Karpas-422 (cell line): ENCODE results near the gene UTF1. TPM values are rescaled to one million over a fixed set of nuclear protein-coding genes. Genes with fewer than 3 reads are reported as not detected.
"Not testable (repeated sequence)": the region's sequence is repeated elsewhere in the genome, so short reads cannot be mapped to it uniquely, and the experiment has no call there.

Source experiments
- DNase-seq: peaks from one replicate; pipeline ENCODE4 v3.0.0-alpha.2; 2015
- H2AFZ ChIP-seq: fragments of 200-600 bp; sonication (generic); 2 replicates; pipeline ENCODE4 v1.6.1; 2014; ENCODE audit warnings: antibody characterized with exemption, low read length, mixed read lengths
- H3K27ac ChIP-seq: fragments of 200-600 bp; sonication (generic); 2 replicates; pipeline ENCODE4 v1.5.1; 2014; ENCODE audit warnings: mild to moderate bottlenecking, low read length, moderate library complexity
- H3K27me3 ChIP-seq: fragments of 200-600 bp; sonication (generic); 2 replicates; pipeline ENCODE4 v1.6.1; 2014; ENCODE audit warnings: low read length, mixed read lengths
- H3K36me3 ChIP-seq: fragments of 200-600 bp; sonication (generic); 2 replicates; pipeline ENCODE4 v1.6.1; 2014; ENCODE audit warnings: low read length, mixed read lengths; ENCODE audit not compliant: insufficient read depth
- H3K4me1 ChIP-seq: fragments of 200-600 bp; sonication (generic); 2 replicates; pipeline ENCODE4 v1.6.1; 2014; ENCODE audit warnings: mild to moderate bottlenecking, low read length, mixed read lengths
- H3K4me2 ChIP-seq: fragments of 200-600 bp; sonication (generic); 2 replicates; pipeline ENCODE4 v1.6.1; 2014; ENCODE audit warnings: low read length, low read depth, mild to moderate bottlenecking; ENCODE audit not compliant: poor library complexity, severe bottlenecking
- H3K4me3 ChIP-seq: fragments of 200-600 bp; sonication (generic); 2 replicates; pipeline ENCODE4 v1.5.1; 2014; ENCODE audit warnings: mild to moderate bottlenecking, antibody characterized with exemption, low read length, mixed read lengths
- H3K79me2 ChIP-seq: fragments of 200-600 bp; sonication (generic); 2 replicates; pipeline ENCODE4 v1.6.1; 2014; ENCODE audit warnings: mild to moderate bottlenecking, low read length, mixed read lengths
- H3K9ac ChIP-seq: fragments of 200-600 bp; sonication (generic); 2 replicates; pipeline ENCODE4 v1.6.0; 2014; ENCODE audit warnings: low read length
- H3K9me2 ChIP-seq: fragments of 200-600 bp; sonication (generic), shearing (Covaris generic); replicated peaks from 2 replicates; pipeline ENCODE4 v1.6.0; 2014; ENCODE audit warnings: mild to moderate bottlenecking, low read length, moderate library complexity; ENCODE audit not compliant: insufficient read depth
- H3K9me3 ChIP-seq: fragments of 300-700, 200-600 bp; sonication (generic); 2 replicates; pipeline ENCODE4 v1.6.1; 2014; ENCODE audit warnings: low read length, mixed read lengths
- H4K20me1 ChIP-seq: fragments of 200-600 bp; sonication (generic); 2 replicates; pipeline ENCODE4 v1.6.1; 2014; ENCODE audit warnings: mild to moderate bottlenecking, antibody characterized with exemption, low read length, low read depth; ENCODE audit not compliant: insufficient read depth
- total RNA-seq: library from RNA; depleted of rRNA; stranded (reverse); fragments of >200 nt; shearing (Covaris generic); gene quantifications from 2 replicates; pipeline ENCODE4 v1.2.3, GENCODE V29; 2014; ENCODE audit warnings: low replicate concordance

UTF1 gene
- total RNA-seq, 1 experiment from 2014 or later: not detected

DNA sequence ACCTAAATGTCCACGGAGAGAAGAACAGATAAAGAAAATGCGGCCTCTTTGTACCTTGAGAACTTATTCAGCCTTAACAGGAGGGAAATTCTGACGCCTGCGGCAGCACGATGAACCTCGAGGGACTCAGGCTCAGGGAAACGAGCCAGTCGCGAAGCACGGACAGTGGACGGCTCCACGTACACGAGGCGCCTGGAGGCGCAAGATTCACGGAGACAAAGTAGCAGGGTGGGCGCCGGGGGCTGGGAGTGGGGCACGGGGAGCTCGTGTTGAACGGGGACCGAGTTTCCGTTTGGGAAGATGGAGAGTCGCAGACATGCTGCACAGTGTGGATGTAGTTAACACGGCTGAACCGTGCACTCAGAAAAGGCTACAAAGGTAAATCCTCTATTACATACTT lies 13.2 kb upstream of the UTF1 start:
- no peaks in the 10 kb centered on the region for H3K4me1 ChIP-seq
- H2AFZ ChIP-seq: no peak overlapping the region
- no peak overlapping the region for H3K27ac ChIP-seq
- no peak overlapping the region for H3K4me2 ChIP-seq
- H3K9me3 ChIP-seq: no peaks in the 10 kb centered on the region
- no peaks in the 10 kb centered on the region for H3K36me3 ChIP-seq
- no peaks in the 10 kb centered on the region for H3K9me2 ChIP-seq
- H3K27me3 ChIP-seq: no peaks in the 10 kb centered on the region
- no peaks in the 10 kb centered on the region for H3K79me2 ChIP-seq
- no peak overlapping the region for H3K4me3 ChIP-seq
- H3K9ac ChIP-seq: no peak overlapping the region
- H4K20me1 ChIP-seq: no peaks in the 10 kb centered on the region
- no peak for DNase-seq

DNA sequence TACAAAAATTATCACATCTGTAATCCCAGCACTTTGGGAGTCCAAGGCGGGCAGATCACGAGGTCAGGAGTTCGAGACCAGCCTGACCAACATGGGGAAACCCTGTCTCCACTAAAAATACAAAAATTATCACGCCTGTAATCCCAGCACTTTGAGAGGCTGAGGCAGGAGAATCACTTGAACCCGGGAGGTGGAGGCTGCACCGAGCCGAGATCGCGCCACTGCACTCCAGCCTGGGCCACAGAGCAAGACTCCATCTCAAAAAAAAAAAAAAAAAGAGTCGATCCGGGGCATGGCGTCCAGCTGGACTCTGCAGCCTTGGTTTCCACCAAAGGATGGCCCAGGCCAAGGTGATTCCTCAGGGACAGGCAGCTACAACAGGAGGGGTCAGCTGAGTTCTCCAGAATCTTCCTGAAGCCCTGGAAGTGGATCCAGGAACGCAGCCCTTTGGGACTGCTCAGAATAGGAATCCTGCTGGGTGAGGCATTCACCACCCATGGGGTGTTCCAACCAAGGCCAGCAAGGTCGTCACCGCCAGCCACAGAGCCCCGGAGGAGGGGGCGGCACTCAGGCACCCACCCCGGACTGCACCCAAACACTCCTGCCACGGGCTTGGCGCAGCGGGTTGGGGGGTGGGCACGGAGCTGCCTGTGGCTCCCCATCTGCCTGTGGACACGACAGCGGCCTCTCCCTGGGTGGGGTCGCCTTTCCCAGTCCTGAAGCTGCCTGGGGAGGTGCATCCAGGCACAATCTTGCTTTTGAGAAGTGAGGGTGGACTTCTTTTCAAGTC lies 12.0 kb upstream of the UTF1 start:
- Histone ChIP-seq H3K9me3 (no peaks in the 10 kb centered on the region), H3K27me3 (no peaks in the 10 kb centered on the region)

DNA sequence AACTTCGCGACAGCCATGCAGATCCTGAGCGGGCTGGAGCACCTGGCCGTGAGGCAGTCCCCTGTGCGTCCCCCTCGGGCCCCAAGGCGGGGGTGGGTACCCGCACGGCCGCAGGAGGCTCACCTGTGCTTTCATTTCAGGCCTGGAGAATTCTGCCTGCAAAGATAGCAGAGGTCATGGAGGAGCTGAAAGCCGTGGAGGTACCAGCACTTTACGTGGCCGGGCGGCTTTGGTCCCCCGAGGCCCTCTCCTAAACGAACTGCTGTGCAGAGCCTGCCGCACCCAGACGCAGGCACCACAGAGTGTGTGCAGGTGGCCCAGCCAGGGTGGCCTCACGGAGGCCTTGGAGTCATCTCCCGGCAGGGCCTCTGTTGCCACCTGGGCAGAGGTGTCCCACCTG lies 11.1 kb upstream of the UTF1 start:
- Histone ChIP-seq H3K4me1 (no peaks in the 10 kb centered on the region), H4K20me1 (no peaks in the 10 kb centered on the region), H2AFZ (no peak overlapping the region), H3K27ac (no peak overlapping the region), H3K9me3 (no peaks in the 10 kb centered on the region), H3K36me3 (no peaks in the 10 kb centered on the region), H3K4me2 (no peak overlapping the region), H3K9ac (no peak overlapping the region), H3K27me3 (no peaks in the 10 kb centered on the region), H3K9me2 (no peaks in the 10 kb centered on the region), H3K4me3 (no peak overlapping the region), H3K79me2 (no peaks in the 10 kb centered on the region)
- DNase-seq: no peak

More for the DNA sequence above, 12.0 kb upstream of the UTF1 start:
- no peak overlapping the region for H3K4me3 ChIP-seq
- H3K4me2 ChIP-seq: no peak overlapping the region
- H2AFZ ChIP-seq: no peak overlapping the region
- no peak overlapping the region for H3K27ac ChIP-seq
- no peak overlapping the region for H3K9ac ChIP-seq
- no peaks in the 10 kb centered on the region for H4K20me1 ChIP-seq
- H3K4me1 ChIP-seq: no peaks in the 10 kb centered on the region
- H3K36me3 ChIP-seq: no peaks in the 10 kb centered on the region
- H3K9me2 ChIP-seq: no peaks in the 10 kb centered on the region
- H3K79me2 ChIP-seq: no peaks in the 10 kb centered on the region
- no peak for DNase-seq

DNA sequence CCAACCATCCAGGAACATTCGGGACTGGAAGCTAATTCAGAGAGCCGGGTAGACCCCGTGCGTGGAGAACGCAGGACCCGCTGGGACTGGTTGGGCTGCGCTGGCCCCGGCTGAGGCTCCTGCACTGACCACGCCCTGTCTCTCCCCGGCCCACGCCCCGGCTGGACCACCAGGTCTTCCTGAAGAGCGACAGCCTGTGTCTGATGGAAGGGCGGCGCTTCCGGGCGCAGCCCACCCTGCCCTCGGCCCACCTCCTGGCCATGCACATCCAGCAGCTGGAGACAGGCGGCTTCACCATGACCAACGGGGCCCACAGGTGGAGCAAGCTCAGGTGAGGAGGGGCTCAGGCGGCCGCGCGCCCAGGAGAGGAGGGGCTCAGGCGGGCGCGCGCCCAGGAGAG lies 10.2 kb upstream of the UTF1 start:
- DNase-seq: no peak
- no peak overlapping the region for H3K27ac ChIP-seq
- H3K36me3 ChIP-seq: no peaks in the 10 kb centered on the region
- no peaks in the 10 kb centered on the region for H4K20me1 ChIP-seq
- no peak overlapping the region for H2AFZ ChIP-seq
- H3K4me3 ChIP-seq: no peak overlapping the region
- H3K79me2 ChIP-seq: no peaks in the 10 kb centered on the region
- H3K4me2 ChIP-seq: no peak overlapping the region
- H3K4me1 ChIP-seq: no peaks in the 10 kb centered on the region
- no peaks in the 10 kb centered on the region for H3K27me3 ChIP-seq
- no peak overlapping the region for H3K9ac ChIP-seq
- no peaks in the 10 kb centered on the region for H3K9me2 ChIP-seq
- H3K9me3 ChIP-seq: no peaks in the 10 kb centered on the region

DNA sequence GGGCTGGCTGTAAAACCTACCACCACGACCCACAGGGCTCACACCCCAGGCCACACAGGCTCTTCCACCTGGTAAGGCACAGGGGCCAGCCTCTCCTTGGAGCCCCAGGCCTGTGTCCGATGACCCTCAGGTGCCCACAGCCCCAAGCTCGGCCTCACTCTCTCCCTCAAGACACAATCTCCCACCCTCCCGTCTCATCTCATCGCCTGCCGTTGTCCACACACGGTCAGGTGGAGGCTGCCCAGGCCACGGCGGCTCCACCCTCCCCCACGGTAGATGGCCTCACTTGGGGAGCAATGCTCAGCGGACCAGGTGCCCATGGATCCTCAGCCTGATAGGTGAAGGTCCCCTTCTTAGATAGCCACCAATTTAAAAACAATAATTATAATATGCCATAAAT lies 8.7 kb upstream of the UTF1 start:
- no peaks in the 10 kb centered on the region for H3K27me3 ChIP-seq
- no peak overlapping the region for H2AFZ ChIP-seq
- H3K27ac ChIP-seq: no peak overlapping the region
- no peaks in the 10 kb centered on the region for H3K9me3 ChIP-seq
- no peak overlapping the region for H3K4me3 ChIP-seq
- no peak for DNase-seq
- no peaks in the 10 kb centered on the region for H3K36me3 ChIP-seq
- no peak overlapping the region for H3K4me2 ChIP-seq
- no peak overlapping the region for H3K9ac ChIP-seq
- no peaks in the 10 kb centered on the region for H3K4me1 ChIP-seq
- H4K20me1 ChIP-seq: no peaks in the 10 kb centered on the region
- no peaks in the 10 kb centered on the region for H3K79me2 ChIP-seq
- no peaks in the 10 kb centered on the region for H3K9me2 ChIP-seq

DNA sequence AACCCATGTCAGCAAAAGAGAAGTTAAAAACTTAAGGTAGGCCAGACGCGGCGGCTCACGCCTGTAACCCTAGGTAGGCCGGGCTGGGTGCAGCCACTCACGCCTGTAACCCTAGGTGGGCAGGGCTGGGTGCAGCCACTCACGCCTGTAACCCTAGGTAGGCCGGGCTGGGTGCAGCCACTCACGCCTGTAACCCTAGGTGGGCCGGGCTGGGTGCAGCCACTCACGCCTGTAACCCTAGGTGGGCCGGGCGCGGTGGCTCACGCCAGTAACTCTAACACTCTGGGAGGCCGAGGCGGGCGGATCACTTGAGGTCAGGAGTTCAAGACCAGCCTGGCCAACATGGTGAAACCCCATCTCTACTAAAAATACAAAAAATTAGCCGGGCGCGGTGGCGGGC lies 8.3 kb upstream of the UTF1 start:
- DNase-seq, H3K27me3 ChIP-seq, H3K4me3 ChIP-seq: not testable (repeated sequence)

DNA sequence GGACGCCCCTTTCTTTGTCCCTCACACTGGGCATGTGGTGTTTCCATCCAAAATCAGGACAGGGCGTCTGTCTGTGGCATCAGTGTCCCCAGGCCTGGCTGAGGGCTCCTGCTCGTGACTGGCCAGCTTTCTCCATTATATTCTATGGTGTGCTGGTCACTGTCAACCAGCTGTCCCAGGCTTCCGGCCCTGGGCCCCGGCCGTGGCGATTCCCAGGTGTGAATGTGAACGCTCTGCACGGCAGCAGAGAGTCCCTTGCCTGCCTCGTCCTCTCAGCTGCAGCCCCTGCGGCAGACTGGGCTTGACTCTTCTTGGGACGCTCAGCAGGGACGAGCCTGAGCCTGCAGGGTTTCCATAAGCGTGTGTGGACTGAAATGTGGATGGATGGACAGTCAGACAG lies 5.9 kb upstream of the UTF1 start:
- H3K4me2 ChIP-seq: no peak overlapping the region
- no peaks in the 10 kb centered on the region for H3K79me2 ChIP-seq
- H3K9ac ChIP-seq: no peak overlapping the region
- no peak overlapping the region for H3K4me3 ChIP-seq
- no peaks in the 10 kb centered on the region for H3K27me3 ChIP-seq
- H3K4me1 ChIP-seq: no peaks in the 10 kb centered on the region
- H3K9me2 ChIP-seq: no peaks in the 10 kb centered on the region
- H3K36me3 ChIP-seq: no peaks in the 10 kb centered on the region
- DNase-seq: no peak
- no peak overlapping the region for H3K27ac ChIP-seq
- no peak overlapping the region for H2AFZ ChIP-seq
- H3K9me3 ChIP-seq: no peaks in the 10 kb centered on the region
- H4K20me1 ChIP-seq: no peaks in the 10 kb centered on the region

More for the DNA sequence above, 8.3 kb upstream of the UTF1 start:
- H4K20me1 ChIP-seq, H3K4me2 ChIP-seq, H3K36me3 ChIP-seq, H3K27ac ChIP-seq, H3K79me2 ChIP-seq, H3K9me3 ChIP-seq, H2AFZ ChIP-seq, H3K9me2 ChIP-seq, H3K4me1 ChIP-seq, H3K9ac ChIP-seq: not testable (repeated sequence)

DNA sequence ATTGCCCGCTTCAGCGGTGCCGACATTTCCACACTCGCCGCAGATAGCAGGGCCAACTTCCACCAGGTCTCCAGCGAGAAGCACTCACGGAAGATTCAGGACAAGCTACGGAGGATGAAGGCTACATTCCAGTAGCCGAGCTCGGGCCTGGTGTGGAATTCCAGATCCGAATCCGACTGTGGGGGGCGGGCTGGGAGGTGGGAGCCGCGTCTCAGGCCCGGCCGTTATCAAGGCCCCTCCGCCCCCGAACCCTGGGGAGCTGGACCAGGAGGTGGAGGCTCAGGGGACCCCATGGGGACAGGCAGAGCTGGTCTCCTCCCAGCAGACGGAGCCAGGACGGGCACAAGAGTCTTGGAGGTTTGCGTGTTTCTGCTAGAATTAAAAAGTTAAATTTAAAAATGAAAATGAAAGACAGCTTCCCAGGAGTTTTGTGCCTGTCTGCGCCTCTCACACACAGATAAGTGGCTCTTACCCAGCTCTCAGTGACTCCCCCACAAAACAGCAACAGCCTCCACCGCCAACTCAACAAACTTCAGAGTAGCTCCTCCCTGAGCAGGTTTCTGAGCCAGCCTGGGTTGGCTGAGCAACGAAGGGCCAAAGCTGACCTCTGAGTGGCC lies 5.2 kb upstream of the UTF1 start:
- no peak for DNase-seq
- H3K79me2 ChIP-seq: no peaks in the 10 kb centered on the region
- H3K27ac ChIP-seq: no peak overlapping the region
- H3K9me3 ChIP-seq: no peaks in the 10 kb centered on the region
- no peaks in the 10 kb centered on the region for H4K20me1 ChIP-seq
- no peak overlapping the region for H2AFZ ChIP-seq
- no peak overlapping the region for H3K4me2 ChIP-seq
- no peaks in the 10 kb centered on the region for H3K27me3 ChIP-seq
- no peak overlapping the region for H3K9ac ChIP-seq
- no peaks in the 10 kb centered on the region for H3K4me1 ChIP-seq
- no peak overlapping the region for H3K4me3 ChIP-seq
- H3K9me2 ChIP-seq: no peaks in the 10 kb centered on the region
- no peaks in the 10 kb centered on the region for H3K36me3 ChIP-seq
